Activated CD4-positive, alpha-beta T cell treated with anti-CD3 and anti-CD28 coated beads for 4 hours (primary cell): ENCODE results near the gene MAGOH.
"Not testable (repeated sequence)": the region's sequence is repeated elsewhere in the genome, so short reads cannot be mapped to it uniquely, and the experiment has no call there.

Source experiments
- DNase-seq, 2 donors: peaks; one replicate each; pipeline ENCODE4 v3.0.0-alpha.2; 2020

MAGOH gene

GRCh38 chr1:53219711-53220110 is 18.6 kb downstream of the MAGOH start:
- DNase-seq, result no peak

GRCh38 chr1:53218201-53218600 is 20.1 kb downstream of the MAGOH start:
- DNase-seq, result no peak

DNA sequence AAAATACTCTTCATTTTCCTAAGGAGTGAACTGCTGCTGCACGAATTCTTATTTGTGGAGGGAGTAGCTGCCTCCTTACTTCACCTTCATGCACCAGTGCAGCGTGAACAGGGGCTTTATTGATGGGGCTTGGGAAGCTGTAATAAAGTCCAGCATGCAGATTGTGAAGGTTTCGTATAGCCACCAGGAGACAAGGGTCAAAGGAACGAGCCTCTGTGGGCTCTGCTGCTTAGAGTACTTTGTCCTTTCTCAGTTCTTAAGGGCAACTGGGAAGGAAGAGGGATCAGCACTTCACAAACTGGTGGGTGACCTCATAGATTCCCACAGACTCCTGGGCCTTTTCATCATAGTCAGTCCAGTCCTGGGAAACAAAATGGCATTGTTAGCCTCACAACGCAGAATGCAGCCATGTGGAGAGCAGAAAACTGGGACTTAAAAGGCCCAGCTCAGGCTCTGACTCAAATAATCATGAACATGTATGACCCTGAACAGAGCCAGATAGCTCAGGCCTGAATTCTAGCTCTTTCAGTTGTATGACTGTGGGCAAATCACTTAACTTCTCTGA is 23.9 kb downstream of the MAGOH start:
- DNase-seq, result no peak

- no peak for DNase-seq
These were observed 27.4 kb downstream of the MAGOH start for GRCh38 chr1:53210954-53211353.

- DNase-seq, result no peak
These were observed 28.0 kb downstream of the MAGOH start for GRCh38 chr1:53210352-53210751.

DNA sequence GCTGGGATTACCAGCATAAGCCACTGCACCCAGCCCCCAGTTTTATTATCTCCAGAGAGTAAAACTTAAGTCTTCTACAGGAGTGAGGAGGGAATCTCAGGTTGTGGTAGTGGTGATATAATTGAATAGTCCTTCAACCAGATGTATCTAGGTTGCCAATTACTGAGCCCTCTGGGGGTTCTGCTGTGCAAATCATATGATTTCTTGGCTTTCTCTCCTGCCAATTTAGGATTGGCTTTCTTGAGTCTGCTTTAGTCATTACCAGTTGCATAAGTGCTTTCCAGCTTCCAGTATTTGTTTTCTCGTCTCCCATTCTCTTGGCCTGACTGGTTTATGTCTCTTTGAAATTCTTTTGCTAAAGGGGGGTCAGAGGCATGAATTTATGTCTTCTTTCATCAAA is 30.6 kb downstream of the MAGOH start:
- DNase-seq, result no peak

- DNase-seq, result no peak
These were observed 31.5 kb downstream of the MAGOH start for GRCh38 chr1:53206735-53207379.

DNA sequence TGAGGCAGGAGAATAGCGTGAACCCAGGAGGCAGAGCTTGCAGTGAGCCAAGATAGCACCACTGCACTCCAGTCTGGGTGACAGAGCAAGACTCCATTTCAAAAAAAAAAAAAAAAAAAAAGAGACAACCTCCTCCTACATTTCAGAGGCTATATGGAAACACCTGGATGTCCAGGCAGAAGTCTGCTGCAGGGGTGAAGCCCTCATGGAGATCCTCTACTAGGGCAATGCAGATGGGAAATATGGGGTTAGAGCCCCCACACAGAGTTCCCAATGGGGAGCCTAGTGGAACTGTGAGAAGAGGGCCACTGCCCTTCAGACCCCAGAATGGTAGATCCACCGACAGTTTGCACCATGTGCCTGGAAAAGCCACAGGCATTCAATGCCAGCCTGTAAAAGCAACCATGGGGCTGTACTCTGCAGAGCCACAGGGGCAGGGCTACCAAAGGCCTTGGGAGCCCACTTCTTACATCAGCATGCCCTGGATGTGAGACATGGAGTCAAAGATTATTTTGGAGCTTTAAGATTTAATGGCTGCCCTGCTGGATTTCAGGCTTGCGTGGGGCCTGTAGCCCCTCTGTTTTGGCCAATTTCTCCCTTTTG is 32.1 kb downstream of the MAGOH start:
- DNase-seq, result not testable (repeated sequence)

- not testable (repeated sequence) for DNase-seq
These were observed 32.8 kb downstream of the MAGOH start for GRCh38 chr1:53205496-53205895.

GRCh38 chr1:53203466-53203865 is 34.9 kb downstream of the MAGOH start:
- DNase-seq, result no peak

GRCh38 chr1:53198241-53198651 is 40.1 kb downstream of the MAGOH start:
- no peak for DNase-seq

GRCh38 chr1:53197291-53198200 is 40.8 kb downstream of the MAGOH start:
- no peak for DNase-seq

DNA sequence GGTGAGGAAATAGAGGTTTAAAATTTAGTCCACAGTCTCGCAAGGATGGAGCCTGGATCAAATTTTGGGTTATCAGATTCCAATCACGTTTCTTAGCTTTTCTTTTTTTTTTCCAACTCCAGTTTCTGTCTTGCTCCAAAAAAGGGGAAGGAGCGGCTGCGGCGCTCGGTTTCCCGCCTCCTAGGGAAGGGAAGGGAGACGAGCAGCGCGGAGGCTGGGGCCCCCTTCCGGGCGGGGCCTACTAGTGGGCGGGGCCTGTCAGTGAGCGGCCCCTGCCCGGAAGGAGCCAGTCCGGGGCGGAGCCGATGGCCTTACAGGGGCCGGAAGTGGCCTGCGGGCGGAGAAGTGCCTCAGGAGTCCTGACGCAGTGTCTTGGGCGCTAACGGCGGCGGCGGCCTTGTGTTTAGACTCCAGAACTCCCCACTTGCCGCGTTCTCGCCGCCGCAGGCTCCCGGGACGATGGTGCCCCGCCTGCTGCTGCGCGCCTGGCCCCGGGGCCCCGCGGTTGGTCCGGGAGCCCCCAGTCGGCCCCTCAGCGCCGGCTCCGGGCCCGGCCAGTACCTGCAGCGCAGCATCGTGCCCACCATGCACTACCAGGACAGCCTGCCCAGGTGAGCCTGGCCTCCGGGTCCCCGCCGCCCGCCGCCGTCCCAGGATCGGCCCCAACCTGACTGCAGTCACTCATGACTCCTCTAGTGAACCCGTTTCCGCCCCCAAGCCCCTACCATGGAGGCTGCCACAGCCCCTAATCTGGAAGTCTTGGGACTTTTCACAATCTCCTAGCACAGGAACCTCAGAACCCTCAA is 41.6 kb downstream of the MAGOH start, which contains the start of gene CPT2:
Gene CPT2, plus strand, starts transcription at position 340 of the 806 bp plus-strand sequence. Its CDS starts 120 bp downstream, at position 460.
- peak; percentile 84 to 87 for DNase-seq

DNA sequence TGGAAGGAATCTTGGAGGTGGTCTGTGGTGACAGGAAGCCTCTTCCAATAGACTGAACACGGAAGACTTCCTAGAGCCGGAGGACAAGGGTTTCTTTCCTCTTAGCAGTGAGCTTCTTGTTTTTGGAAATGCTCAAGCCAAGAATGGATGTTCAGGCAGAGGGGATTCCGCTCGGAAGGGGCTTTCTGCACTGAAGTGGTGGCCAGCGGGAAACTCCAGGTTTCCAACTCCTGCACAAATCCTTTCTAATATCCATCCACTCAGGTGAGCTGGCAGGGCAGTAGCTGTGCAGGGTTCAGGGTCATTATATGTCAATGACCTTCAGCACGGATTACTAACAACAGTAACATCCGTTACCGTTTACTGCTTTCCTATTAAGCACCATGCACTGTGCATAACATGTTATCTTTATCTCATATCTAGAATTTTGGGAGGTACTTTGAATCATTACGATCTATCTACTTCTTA is 42.3 kb downstream of the MAGOH start:
- no peak for DNase-seq

DNA sequence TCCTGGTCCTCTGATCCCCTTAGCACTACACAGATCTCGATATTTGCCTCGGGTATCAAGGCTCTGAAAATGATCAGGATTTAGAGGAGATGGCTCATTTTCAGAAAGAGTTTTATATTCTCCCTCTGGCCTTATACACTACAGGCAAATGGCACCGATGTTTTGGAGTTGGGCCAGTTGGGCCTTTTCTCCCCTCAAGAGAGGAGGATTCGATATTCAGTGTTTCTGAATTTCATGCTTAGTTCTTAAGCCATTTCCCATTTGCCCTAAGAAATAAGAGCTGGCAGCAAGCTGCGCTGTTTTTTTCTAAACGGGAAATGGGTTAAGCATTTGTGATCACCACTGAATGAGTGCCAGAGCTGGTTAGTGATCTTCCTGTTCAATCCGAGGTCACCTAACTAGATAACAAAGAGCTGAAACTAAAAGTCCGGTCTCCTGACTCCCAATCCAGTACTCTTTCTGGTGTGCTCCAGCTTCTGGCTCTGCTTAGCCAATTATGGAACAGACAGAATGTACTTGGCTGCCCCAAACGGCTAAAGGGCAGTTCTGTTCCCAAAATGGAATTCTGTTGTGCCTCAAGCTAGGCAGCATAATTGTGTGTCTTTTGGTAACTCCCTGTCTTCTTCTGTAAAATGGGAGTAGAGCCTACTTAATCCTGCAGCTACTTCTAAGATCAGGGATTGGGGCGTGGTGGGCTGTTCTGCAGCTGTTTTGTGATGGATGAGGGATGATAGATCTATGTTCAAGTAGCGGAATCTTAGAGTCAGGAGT is 42.9 kb downstream of the MAGOH start:
- no peak for DNase-seq

DNA sequence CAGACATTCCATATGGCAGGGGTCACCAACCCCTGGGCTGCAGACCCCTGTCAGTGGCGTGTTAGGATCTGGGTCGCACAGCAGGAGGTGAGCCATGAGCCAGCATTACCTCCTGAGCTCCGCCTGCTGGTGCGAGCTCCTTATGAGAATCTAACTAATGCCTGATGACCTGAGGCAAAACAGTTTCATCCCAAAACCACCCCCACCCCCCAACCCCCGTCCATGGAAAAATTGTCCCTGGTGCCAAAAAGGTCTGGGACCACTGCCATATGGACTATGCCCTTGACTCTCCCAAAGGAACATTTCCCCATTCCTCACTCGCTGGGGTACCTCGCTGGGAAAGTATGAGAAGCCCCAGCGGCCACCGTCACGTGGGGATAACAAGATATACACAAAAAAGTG is 48.1 kb downstream of the MAGOH start:
- DNase-seq, result no peak

GRCh38 chr1:53189061-53189460 is 49.3 kb downstream of the MAGOH start:
- DNase-seq, result no peak

GRCh38 chr1:53188099-53188498 is 50.2 kb downstream of the MAGOH start:
- DNase-seq, result no peak

GRCh38 chr1:53187401-53187800 is 50.9 kb downstream of the MAGOH start:
- no peak for DNase-seq

GRCh38 chr1:53186533-53186932 is 51.8 kb downstream of the MAGOH start:
- DNase-seq, result no peak

DNA sequence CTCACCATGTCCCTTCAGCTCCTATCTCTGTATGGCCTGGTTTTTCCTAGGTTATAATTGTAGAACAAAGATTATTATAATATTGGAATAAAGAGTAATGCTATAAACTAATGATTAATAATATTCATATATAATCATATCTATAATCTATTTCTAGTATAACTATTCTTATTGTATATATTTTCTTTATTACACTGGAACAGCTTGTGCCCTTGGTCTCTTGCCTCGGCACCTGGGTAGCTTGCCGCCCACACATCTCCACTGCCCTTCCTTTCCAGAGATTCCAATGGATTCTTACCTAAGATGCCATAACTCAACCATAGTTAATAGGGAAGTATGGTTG is 52.4 kb downstream of the MAGOH start:
- not testable (repeated sequence) for DNase-seq
